NB4 (cell line): ENCODE data around the gene IWS1.
"Not testable (repeated sequence)": the region's sequence is repeated elsewhere in the genome, so short reads cannot be mapped to it uniquely, and the experiment has no call there.

Experiments
- DNase-seq: peaks from one replicate; pipeline ENCODE4 v3.0.0; 2010; ENCODE audit warnings: low read depth
- H3K4me3 ChIP-seq: one replicate; pipeline ENCODE4 v1.5.1; 2011; ENCODE audit warnings: mild to moderate bottlenecking, low read depth, low read length, moderate library complexity
- MYC ChIP-seq: IDR thresholded peaks from 2 replicates; pipeline ENCODE4 v1.6.1; 2011; ENCODE audit warnings: low read depth, low read length
- POLR2A ChIP-seq: IDR thresholded peaks from 2 replicates; pipeline ENCODE4 v1.6.1; 2011; ENCODE audit warnings: mild to moderate bottlenecking; ENCODE audit not compliant: insufficient read length; ENCODE audit errors: extremely low read depth
- TF ChIP-seq, protein P1 (sequence below): IDR thresholded peaks from 2 replicates; pipeline ENCODE4 v1.6.1; 2011; ENCODE audit warnings: low read depth, low read length
- TF ChIP-seq, protein P2 (sequence below): IDR thresholded peaks from one replicate; pipeline ENCODE4 v1.5.1; 2012; ENCODE audit warnings: low read depth, low read length

Gene IWS1

DNA sequence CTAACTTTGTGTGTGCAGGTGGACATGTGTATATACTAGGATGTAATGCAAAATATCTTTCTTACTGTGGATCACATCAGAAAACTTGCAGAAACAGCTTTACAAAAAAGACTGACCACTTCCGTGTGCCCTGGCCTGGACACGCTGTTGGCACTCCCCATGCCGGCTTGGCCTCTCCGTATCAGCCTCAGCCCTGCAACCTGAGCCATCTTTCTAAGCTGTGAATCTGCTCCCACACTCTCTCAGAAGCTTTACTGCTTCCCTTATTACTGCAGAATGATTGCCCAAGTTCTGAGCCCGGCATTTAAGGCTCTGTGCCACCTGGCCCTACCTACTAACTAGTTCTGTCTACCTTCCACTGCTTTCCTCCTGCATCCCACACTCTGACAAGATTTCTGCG lies 47.0 kb upstream of the IWS1 start:
- H3K4me3 ChIP-seq, result no peak overlapping the region
- TF ChIP-seq, protein P1, sequence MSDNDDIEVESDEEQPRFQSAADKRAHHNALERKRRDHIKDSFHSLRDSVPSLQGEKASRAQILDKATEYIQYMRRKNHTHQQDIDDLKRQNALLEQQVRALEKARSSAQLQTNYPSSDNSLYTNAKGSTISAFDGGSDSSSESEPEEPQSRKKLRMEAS, result no peak
- TF ChIP-seq MYC (no peak), POLR2A (no peak)
- TF ChIP-seq, protein P2, sequence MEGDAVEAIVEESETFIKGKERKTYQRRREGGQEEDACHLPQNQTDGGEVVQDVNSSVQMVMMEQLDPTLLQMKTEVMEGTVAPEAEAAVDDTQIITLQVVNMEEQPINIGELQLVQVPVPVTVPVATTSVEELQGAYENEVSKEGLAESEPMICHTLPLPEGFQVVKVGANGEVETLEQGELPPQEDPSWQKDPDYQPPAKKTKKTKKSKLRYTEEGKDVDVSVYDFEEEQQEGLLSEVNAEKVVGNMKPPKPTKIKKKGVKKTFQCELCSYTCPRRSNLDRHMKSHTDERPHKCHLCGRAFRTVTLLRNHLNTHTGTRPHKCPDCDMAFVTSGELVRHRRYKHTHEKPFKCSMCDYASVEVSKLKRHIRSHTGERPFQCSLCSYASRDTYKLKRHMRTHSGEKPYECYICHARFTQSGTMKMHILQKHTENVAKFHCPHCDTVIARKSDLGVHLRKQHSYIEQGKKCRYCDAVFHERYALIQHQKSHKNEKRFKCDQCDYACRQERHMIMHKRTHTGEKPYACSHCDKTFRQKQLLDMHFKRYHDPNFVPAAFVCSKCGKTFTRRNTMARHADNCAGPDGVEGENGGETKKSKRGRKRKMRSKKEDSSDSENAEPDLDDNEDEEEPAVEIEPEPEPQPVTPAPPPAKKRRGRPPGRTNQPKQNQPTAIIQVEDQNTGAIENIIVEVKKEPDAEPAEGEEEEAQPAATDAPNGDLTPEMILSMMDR, result no peak
- no peak for DNase-seq

DNA sequence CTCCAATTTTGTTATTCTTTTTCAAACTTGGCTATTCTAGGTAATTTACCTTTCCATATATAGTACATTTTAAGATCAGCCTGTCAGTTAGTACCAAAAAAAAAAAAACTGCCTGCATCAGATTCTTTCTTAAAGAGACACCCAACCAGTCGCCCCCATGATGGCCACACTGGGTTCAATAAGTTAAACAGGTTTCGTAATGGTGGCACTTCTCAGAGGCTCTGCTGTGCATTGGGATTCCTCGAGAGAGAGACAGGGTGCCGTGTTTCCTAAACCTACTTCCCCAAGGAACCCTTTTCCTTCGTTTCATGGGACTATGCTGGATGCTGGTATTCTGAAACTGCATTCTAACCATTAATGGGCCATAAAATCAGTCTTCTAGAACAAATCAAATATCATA lies 46.6 kb upstream of the IWS1 start:
- DNase-seq, result no peak
- H3K4me3 ChIP-seq, result no peak overlapping the region
- TF ChIP-seq MYC, result no peak
- TF ChIP-seq, protein P1, result no peak
- TF ChIP-seq, protein P2, result no peak
- no peak for TF ChIP-seq POLR2A

DNA sequence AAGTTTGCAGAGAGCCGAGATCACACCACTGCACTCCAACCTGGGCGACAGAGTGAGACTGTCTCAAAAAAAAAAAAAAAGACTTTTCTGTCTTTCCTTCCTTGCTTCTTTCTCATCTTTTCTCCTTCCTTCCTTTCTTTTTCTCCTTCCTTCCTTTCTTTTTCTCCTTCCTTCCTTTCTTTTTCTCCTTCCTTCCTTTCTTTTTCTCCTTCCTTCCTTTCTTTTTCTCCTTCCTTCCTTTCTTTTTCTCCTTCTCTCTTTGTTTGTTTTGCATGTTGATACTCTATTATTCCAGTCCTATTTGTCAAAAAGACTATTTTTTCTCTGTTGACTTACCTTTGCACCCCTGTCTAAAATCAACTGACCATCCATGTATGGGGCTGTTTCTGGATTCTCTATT lies 46.1 kb upstream of the IWS1 start:
- not testable (repeated sequence) for H3K4me3 ChIP-seq, DNase-seq

DNA sequence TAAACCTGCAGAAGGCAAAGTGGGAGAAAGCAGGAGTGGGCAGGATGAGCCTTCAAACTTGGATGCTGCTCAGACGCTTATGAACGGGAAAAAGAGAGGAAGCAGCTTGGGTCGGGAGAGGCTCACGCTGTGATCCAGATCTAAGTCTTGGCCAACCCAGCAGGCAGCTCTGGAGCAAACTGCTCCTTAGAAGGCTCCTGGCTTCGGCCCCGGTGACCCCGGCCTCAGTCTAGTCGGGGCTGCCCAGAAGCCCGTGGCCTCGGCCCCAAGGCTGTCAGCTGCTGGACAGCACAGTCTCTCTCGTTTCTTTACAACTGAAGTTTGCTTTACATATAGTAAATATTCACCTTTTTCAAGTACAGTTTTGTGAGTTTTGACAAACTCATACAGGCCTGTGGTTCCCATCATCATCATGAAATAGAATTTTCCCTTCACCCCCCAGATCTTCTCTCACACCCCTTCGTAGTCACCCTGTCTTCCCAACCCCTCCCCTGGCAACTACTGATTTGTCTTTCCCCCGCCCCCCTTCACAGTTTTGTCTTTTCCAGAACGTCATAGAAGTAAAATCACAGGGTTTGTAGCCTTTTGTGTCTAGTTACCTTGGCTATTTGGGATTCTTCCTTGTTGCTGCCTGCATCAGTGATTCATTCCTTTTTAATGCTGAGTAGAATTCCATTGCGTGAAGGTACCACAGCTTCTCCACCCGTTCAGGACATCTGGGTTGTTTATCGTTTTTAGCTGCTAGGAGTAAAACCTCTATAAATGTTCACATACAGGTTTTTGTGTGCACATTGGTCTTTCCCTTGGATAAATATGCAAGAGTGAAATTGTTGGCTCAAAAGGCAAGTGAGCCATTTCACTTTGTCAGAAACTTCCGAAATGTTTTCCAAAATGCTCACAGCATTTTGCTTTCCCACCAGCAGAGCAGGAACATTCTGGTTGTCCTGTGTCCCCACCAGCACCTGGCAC lies 44.3 kb upstream of the IWS1 start:
- DNase-seq, result no peak
- TF ChIP-seq, protein P2, result no peak
- no peak for TF ChIP-seq MYC
- TF ChIP-seq POLR2A, result no peak
- TF ChIP-seq, protein P1, result no peak
- no peak overlapping the region for H3K4me3 ChIP-seq

DNA sequence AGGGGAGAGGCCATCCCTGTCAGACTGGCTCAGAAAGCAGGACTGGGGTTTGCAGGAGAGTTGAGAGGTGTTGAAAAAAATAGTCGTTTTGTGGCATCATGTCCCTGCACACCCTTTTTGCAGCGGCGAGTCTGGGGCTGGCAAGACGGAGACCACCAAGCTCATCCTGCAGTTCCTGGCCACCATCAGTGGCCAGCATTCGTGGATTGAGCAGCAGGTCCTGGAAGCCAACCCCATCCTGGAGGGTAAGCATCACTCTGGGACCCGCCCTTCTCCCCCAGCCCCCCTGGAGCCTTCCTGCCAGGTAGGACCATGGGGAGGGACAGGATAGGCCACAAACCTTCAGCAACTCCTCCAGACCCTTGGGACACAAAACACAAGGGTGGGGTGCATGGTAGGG lies 43.4 kb upstream of the IWS1 start:
- no peak for DNase-seq
- H3K4me3 ChIP-seq, result no peak overlapping the region
- TF ChIP-seq, protein P2, result no peak
- TF ChIP-seq POLR2A (no peak), MYC (no peak)
- TF ChIP-seq, protein P1, result no peak

DNA sequence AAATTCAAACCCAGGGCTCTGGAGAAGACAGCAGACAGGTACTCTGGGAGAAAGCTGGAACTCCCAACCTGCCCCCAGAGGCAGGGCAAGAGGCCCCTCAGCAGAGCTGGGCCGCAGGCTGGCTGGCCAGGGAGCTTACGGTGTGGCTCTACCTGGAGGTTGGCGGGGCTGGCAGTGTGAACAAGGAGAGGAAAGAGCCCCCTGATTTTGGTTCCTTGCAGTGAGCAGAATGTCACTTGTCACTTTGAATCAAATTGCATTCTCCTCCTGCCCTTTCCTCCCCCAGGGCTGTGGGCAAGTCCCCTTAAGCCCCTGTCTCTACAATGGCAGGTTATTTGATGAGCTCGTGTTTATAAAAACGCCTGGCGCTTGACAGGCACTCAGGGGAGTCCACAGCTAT lies 41.8 kb upstream of the IWS1 start:
- DNase-seq, result no peak
- TF ChIP-seq, protein P1, result no peak
- TF ChIP-seq, protein P2, result no peak
- TF ChIP-seq POLR2A, result no peak
- H3K4me3 ChIP-seq, result no peak overlapping the region
